K562 (cell line): ENCODE results near the gene GLRX. TPM values are rescaled to one million over a fixed set of nuclear protein-coding genes. Genes with fewer than 3 reads are reported as not detected.

Experiments
- DACH1 ChIP-seq: fragments of 450-650 bp; IDR thresholded peaks from 2 replicates; pipeline ENCODE4 v1.6.1; 2018; ENCODE audit not compliant: partially characterized antibody
- DIDO1 ChIP-seq: fragments of 450-650 bp; IDR thresholded peaks from 2 replicates; pipeline ENCODE4 v1.6.1; 2016; ENCODE audit warnings: low read depth, missing biosample characterization, missing genetic modification characterization
- GTF2E2 ChIP-seq: fragments of 200-800 bp; sonication (Bioruptor generic); IDR thresholded peaks from 2 replicates; pipeline ENCODE4 v1.6.1; 2016; ENCODE audit warnings: missing genetic modification characterization, missing compliant biosample characterization
- L3MBTL2 ChIP-seq: fragments of 450-650 bp; IDR thresholded peaks from 2 replicates; pipeline ENCODE4 v1.6.1; 2016; ENCODE audit warnings: mild to moderate bottlenecking, moderate library complexity
- RBM22 ChIP-seq: fragments of 200-400 bp; formaldehyde crosslinking; IDR thresholded peaks from 2 replicates; pipeline ENCODE4 v1.6.1; 2018; ENCODE audit warnings: low read length, low read depth; ENCODE audit not compliant: poor library complexity, severe bottlenecking
- SRSF9 ChIP-seq: fragments of 200-400 bp; formaldehyde crosslinking; IDR thresholded peaks from 2 replicates; pipeline ENCODE4 v1.6.1; 2017; ENCODE audit warnings: low read depth, low read length, borderline replicate concordance
- ZFX ChIP-seq: sonication (generic); formaldehyde crosslinking; IDR thresholded peaks from 2 replicates; pipeline ENCODE4 v1.8.0; 2022; ENCODE audit warnings: mild to moderate bottlenecking, missing genetic modification reagents, moderate library complexity
- polyA plus RNA-seq, 8 experiments: library from polyadenylated mRNA; depleted of rRNA in 4 of 8; stranded (reverse) in 5 of 8; unstranded in 3 of 8; fragments of >200 nt; fragmentation: Nextera tagmentation in 2 of 8; fragmentation: Illumina TruSeq in 1 of 8; extraction: Ambion mirVana in 2 of 8; extraction: Trizol in 1 of 8; gene quantifications; 2 replicates each; pipeline versions ENCODE4 v1.2.1 to v1.2.3, GENCODE V29; 2011 to 2014; ENCODE audit warnings: inconsistent platforms in 1 of 8, missing spikeins in 1 of 8
- total RNA-seq, 7 experiments: library from RNA; depleted of rRNA in 6 of 7; stranded (reverse); fragments of >200 nt in 6 of 7; fragmentation: Illumina TruSeq in 2 of 7; extraction: Trizol in 2 of 7; gene quantifications; 2 replicates each; pipeline versions ENCODE4 v1.2.1 to v1.2.3, GENCODE V29; 2011 to 2021; ENCODE audit warnings: low replicate concordance in 1 of 7
- TF ChIP-seq, protein P1 (sequence below): sonication (generic); formaldehyde crosslinking; IDR thresholded peaks from 2 replicates; pipeline ENCODE4 v1.8.0; 2023; ENCODE audit warnings: mild to moderate bottlenecking, missing genetic modification reagents
- TF ChIP-seq, protein P2 (sequence below): sonication (generic); formaldehyde crosslinking; IDR thresholded peaks from 2 replicates; pipeline ENCODE4 v1.8.0; 2022; ENCODE audit warnings: mild to moderate bottlenecking, low read depth, missing genetic modification reagents
- TF ChIP-seq, protein P3 (sequence below): fragments of 450-650 bp; conservative IDR thresholded peaks from 2 replicates; pipeline ENCODE4 v1.6.1; 2016; ENCODE audit warnings: missing genetic modification characterization, low read depth, mild to moderate bottlenecking, control low read depth, missing compliant biosample characterization

GLRX gene
- total and polyA plus RNA-seq, 9 of the 15 experiments (the other 6 are each of a cell fraction or from before 2014, with no cell fraction given), result 2.3 to 11.2 (median 4.6) TPM

DNA sequence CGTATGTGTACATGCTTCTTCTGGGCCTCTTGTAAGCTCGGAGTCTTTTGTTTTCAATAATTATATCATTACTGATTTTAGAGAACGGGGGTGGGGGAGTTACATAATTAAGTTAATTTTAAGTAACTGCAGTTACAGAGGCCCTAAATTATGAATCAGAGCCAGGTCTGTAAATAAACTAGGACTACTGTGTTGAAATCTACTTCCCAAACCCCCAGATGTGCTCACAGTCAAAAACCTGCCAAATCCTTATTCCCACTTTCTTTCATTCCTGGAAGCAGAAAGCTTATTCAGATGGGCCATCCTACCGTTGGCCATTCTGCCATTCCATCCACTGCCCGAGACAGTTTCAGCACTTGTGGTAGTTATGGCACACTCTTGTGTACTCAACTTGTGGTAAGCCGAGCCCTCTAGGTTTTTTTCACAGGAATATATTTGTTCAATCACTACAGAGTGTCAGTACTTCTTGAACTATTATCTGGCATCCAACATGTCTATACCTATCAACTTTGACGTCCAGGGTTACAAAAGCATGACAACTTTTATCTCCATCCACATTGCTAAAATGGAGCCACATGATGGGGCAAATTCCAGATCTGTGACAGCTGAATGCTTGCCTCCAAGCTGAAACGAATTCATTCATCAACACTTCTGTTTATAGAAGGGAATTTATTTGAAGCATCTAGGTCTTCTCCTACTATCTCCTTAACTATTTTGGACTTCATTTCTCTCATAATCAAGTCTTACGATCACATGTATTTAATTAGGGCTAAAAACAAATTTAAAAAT, 37.8 kb downstream of the GLRX start (continued):
- TF ChIP-seq, protein P1, sequence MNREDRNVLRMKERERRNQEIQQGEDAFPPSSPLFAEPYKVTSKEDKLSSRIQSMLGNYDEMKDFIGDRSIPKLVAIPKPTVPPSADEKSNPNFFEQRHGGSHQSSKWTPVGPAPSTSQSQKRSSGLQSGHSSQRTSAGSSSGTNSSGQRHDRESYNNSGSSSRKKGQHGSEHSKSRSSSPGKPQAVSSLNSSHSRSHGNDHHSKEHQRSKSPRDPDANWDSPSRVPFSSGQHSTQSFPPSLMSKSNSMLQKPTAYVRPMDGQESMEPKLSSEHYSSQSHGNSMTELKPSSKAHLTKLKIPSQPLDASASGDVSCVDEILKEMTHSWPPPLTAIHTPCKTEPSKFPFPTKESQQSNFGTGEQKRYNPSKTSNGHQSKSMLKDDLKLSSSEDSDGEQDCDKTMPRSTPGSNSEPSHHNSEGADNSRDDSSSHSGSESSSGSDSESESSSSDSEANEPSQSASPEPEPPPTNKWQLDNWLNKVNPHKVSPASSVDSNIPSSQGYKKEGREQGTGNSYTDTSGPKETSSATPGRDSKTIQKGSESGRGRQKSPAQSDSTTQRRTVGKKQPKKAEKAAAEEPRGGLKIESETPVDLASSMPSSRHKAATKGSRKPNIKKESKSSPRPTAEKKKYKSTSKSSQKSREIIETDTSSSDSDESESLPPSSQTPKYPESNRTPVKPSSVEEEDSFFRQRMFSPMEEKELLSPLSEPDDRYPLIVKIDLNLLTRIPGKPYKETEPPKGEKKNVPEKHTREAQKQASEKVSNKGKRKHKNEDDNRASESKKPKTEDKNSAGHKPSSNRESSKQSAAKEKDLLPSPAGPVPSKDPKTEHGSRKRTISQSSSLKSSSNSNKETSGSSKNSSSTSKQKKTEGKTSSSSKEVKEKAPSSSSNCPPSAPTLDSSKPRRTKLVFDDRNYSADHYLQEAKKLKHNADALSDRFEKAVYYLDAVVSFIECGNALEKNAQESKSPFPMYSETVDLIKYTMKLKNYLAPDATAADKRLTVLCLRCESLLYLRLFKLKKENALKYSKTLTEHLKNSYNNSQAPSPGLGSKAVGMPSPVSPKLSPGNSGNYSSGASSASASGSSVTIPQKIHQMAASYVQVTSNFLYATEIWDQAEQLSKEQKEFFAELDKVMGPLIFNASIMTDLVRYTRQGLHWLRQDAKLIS (CRISPR knock-in tag), result no peak
- TF ChIP-seq DACH1 (no peak), ZFX (CRISPR knock-in tag) (no peak), DIDO1 (no peak), GTF2E2 (tag) (no peak), SRSF9 (no peak), RBM22 (no peak), L3MBTL2 (no peak)
- TF ChIP-seq, protein P2, sequence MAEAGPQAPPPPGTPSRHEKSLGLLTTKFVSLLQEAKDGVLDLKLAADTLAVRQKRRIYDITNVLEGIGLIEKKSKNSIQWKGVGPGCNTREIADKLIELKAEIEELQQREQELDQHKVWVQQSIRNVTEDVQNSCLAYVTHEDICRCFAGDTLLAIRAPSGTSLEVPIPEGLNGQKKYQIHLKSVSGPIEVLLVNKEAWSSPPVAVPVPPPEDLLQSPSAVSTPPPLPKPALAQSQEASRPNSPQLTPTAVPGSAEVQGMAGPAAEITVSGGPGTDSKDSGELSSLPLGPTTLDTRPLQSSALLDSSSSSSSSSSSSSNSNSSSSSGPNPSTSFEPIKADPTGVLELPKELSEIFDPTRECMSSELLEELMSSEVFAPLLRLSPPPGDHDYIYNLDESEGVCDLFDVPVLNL, result no peak
- TF ChIP-seq, protein P3, sequence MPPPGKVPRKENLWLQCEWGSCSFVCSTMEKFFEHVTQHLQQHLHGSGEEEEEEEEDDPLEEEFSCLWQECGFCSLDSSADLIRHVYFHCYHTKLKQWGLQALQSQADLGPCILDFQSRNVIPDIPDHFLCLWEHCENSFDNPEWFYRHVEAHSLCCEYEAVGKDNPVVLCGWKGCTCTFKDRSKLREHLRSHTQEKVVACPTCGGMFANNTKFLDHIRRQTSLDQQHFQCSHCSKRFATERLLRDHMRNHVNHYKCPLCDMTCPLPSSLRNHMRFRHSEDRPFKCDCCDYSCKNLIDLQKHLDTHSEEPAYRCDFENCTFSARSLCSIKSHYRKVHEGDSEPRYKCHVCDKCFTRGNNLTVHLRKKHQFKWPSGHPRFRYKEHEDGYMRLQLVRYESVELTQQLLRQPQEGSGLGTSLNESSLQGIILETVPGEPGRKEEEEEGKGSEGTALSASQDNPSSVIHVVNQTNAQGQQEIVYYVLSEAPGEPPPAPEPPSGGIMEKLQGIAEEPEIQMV (tag), result no peak
